Nephron (organoid): ENCODE measurements around the gene OR10H3.
"Not testable (repeated sequence)": the region's sequence is repeated elsewhere in the genome, so short reads cannot be mapped to it uniquely, and the experiment has no call there.

ENCODE experiments used
- H3K27ac Mint-ChIP-seq, 3 experiments: 2 replicates each; pipeline ENCODE4 v1.8.0; 2020; ENCODE audit warnings: mixed read lengths in 3 of 3, mild to moderate bottlenecking in 2 of 3, moderate library complexity in 1 of 3
- H3K27me3 Mint-ChIP-seq: 2 replicates; pipeline ENCODE4 v1.8.0; 2021; ENCODE audit warnings: low read depth, mild to moderate bottlenecking, moderate library complexity, mixed read lengths
- H3K36me3 Mint-ChIP-seq: 2 replicates; pipeline ENCODE4 v1.8.0; 2020; ENCODE audit warnings: low read depth, mixed read lengths
- H3K4me1 Mint-ChIP-seq: 2 replicates; pipeline ENCODE4 v1.8.0; 2020; ENCODE audit warnings: mixed read lengths
- H3K4me3 Mint-ChIP-seq, 3 experiments: 2 replicates each; pipeline ENCODE4 v1.8.0; 2020; ENCODE audit warnings: mild to moderate bottlenecking in 3 of 3, mixed read lengths in 3 of 3, moderate library complexity in 2 of 3
- H3K9me3 Mint-ChIP-seq: 2 replicates; pipeline ENCODE4 v1.8.0; 2020; ENCODE audit warnings: mixed read lengths
- CTCF ChIP-seq, 3 experiments: fragments of 200-600 bp; sonication (generic); IDR thresholded peaks; one replicate each; pipeline ENCODE4 v1.5.0; 2021; ENCODE audit warnings: antibody characterized with exemption in 3 of 3; ENCODE audit not compliant: unreplicated experiment in 3 of 3

OR10H3 gene

GRCh38 chr19:15780610-15781418, 43.0 kb downstream of the OR10H3 start:
- no peaks in the 10 kb centered on the region for H3K27me3 Mint-ChIP-seq
- H3K36me3 Mint-ChIP-seq, result no peaks in the 10 kb centered on the region
- peaks cover 41% of the 10 kb centered on the region for H3K9me3 Mint-ChIP-seq
- H3K4me1 Mint-ChIP-seq, result no peaks in the 10 kb centered on the region
- H3K4me3 Mint-ChIP-seq, result no peak overlapping the region
- H3K27ac Mint-ChIP-seq, result no peak overlapping the region
- no peak for TF ChIP-seq CTCF (IDR thresholded peaks at IDR 0.05; ENCODE audit: unreplicated experiment in 3 of 3)

GRCh38 chr19:15781661-15782060, 43.9 kb downstream of the OR10H3 start:
- no peaks in the 10 kb centered on the region for H3K36me3 Mint-ChIP-seq
- no peak overlapping the region for H3K4me3 Mint-ChIP-seq
- TF ChIP-seq CTCF (IDR thresholded peaks at IDR 0.05; ENCODE audit: unreplicated experiment in 3 of 3), result no peak
- no peak overlapping the region for H3K27ac Mint-ChIP-seq
- no peaks in the 10 kb centered on the region for H3K27me3 Mint-ChIP-seq
- H3K4me1 Mint-ChIP-seq, result no peaks in the 10 kb centered on the region
- peaks cover 35% of the 10 kb centered on the region for H3K9me3 Mint-ChIP-seq

GRCh38 chr19:15782211-15782610, 44.4 kb downstream of the OR10H3 start:
- no peak overlapping the region for H3K4me3 Mint-ChIP-seq
- peaks cover 34% of the 10 kb centered on the region for H3K9me3 Mint-ChIP-seq
- H3K36me3 Mint-ChIP-seq, result no peaks in the 10 kb centered on the region
- no peak overlapping the region for H3K27ac Mint-ChIP-seq
- TF ChIP-seq CTCF (IDR thresholded peaks at IDR 0.05; ENCODE audit: unreplicated experiment in 3 of 3), result no peak
- H3K27me3 Mint-ChIP-seq, result no peaks in the 10 kb centered on the region
- H3K4me1 Mint-ChIP-seq, result no peaks in the 10 kb centered on the region

- not testable (repeated sequence) for H3K27ac Mint-ChIP-seq, H3K4me1 Mint-ChIP-seq, H3K36me3 Mint-ChIP-seq, H3K27me3 Mint-ChIP-seq, H3K4me3 Mint-ChIP-seq
- peaks cover 37% of the 10 kb centered on the region for H3K9me3 Mint-ChIP-seq
Observed at GRCh38 chr19:15782896-15783295, 45.1 kb downstream of the OR10H3 start.

- no peak within 1 kb of the TSS for H3K4me3 Mint-ChIP-seq
- TF ChIP-seq CTCF (IDR thresholded peaks at IDR 0.05; ENCODE audit: unreplicated experiment in 3 of 3), result no peak
- peaks cover 45% of the 10 kb centered on the region for H3K9me3 Mint-ChIP-seq
- no peak within 1 kb of the TSS for H3K27ac Mint-ChIP-seq
- no peaks in the 10 kb centered on the region for H3K36me3 Mint-ChIP-seq
- H3K4me1 Mint-ChIP-seq, result no peaks in the 10 kb centered on the region
- H3K27me3 Mint-ChIP-seq, result no peaks in the 10 kb centered on the region
Observed at GRCh38 chr19:15787611-15788155, 49.9 kb downstream of the OR10H3 start, which contains the start of gene OR10H5. Gene OR10H5 (plus strand): TSS chr19:15787661. CDS start chr19:15794049, 6,388 bp downstream.

- Mint-ChIP-seq H3K27ac (no peak overlapping the region), H3K27me3 (no peaks in the 10 kb centered on the region), H3K9me3 (peaks cover 43% of the 10 kb centered on the region), H3K36me3 (no peaks in the 10 kb centered on the region), H3K4me3 (no peak overlapping the region), H3K4me1 (no peaks in the 10 kb centered on the region)
- TF ChIP-seq CTCF (IDR thresholded peaks at IDR 0.05; ENCODE audit: unreplicated experiment in 3 of 3), result no peak
Observed at GRCh38 chr19:15788594-15789270, 50.9 kb downstream of the OR10H3 start.
